Stimulated activated memory B cell treated with anti-CD40 and anti-IgM and Interleukin-4, amounts not matched to agents 10 μg/mL and 1 μg/mL and 100 μg/mL, for 72 hours (primary cell): ENCODE data around the gene UCP3.
"Not testable (repeated sequence)": the region's sequence is repeated elsewhere in the genome, so short reads cannot be mapped to it uniquely, and the experiment has no call there.

ENCODE experiments used
- ATAC-seq: fragments of 150-1000 bp; cut with Tn5 transposase; 2 replicates; pipeline ENCODE4 v1.10.0; 2021
- H3K27ac Mint-ChIP-seq: one replicate; pipeline ENCODE4 v1.8.0; 2022; ENCODE audit warnings: mild to moderate bottlenecking, mixed read lengths
- H3K27me3 Mint-ChIP-seq: one replicate; pipeline ENCODE4 v1.8.0; 2022; ENCODE audit warnings: mixed read lengths
- H3K36me3 Mint-ChIP-seq: one replicate; pipeline ENCODE4 v1.8.0; 2022; ENCODE audit warnings: mixed read lengths
- H3K4me1 Mint-ChIP-seq: one replicate; pipeline ENCODE4 v1.8.0; 2022; ENCODE audit warnings: mixed read lengths
- H3K4me3 Mint-ChIP-seq: one replicate; pipeline ENCODE4 v1.8.0; 2022; ENCODE audit warnings: mild to moderate bottlenecking, moderate library complexity, mixed read lengths
- H3K9me3 Mint-ChIP-seq: one replicate; pipeline ENCODE4 v1.8.0; 2022; ENCODE audit warnings: mixed read lengths

UCP3 gene

GRCh38 chr11:73997120-73997770, 11.6 kb downstream of the UCP3 start:
- peak overlapping the region; percentile 91 for H3K27ac Mint-ChIP-seq
- H3K27me3 Mint-ChIP-seq, result no peaks in the 10 kb centered on the region
- H3K4me1 Mint-ChIP-seq, result peaks cover 63% of the 10 kb centered on the region
- H3K9me3 Mint-ChIP-seq, result no peaks in the 10 kb centered on the region
- ATAC-seq, result peak; percentile 73
- peaks cover 9% of the 10 kb centered on the region for H3K36me3 Mint-ChIP-seq
- no peak overlapping the region for H3K4me3 Mint-ChIP-seq

- no peak for ATAC-seq
- H3K36me3 Mint-ChIP-seq, result peaks cover 6% of the 10 kb centered on the region
- peak overlapping the region; percentile 91 for H3K27ac Mint-ChIP-seq
- no peak overlapping the region for H3K4me3 Mint-ChIP-seq
- H3K9me3 Mint-ChIP-seq, result no peaks in the 10 kb centered on the region
- peaks cover 73% of the 10 kb centered on the region for H3K4me1 Mint-ChIP-seq
- no peaks in the 10 kb centered on the region for H3K27me3 Mint-ChIP-seq
Observed at GRCh38 chr11:73996161-73996747, 12.6 kb downstream of the UCP3 start.

GRCh38 chr11:73995731-73996130, 13.2 kb downstream of the UCP3 start:
- peak; percentile 70 for ATAC-seq
- no peaks in the 10 kb centered on the region for H3K9me3 Mint-ChIP-seq
- peaks cover 1% of the 10 kb centered on the region for H3K36me3 Mint-ChIP-seq
- H3K27ac Mint-ChIP-seq, result peak overlapping the region; percentile 91
- H3K27me3 Mint-ChIP-seq, result no peaks in the 10 kb centered on the region
- peaks cover 78% of the 10 kb centered on the region for H3K4me1 Mint-ChIP-seq
- H3K4me3 Mint-ChIP-seq, result peak overlapping the region; percentile 39

- no peaks in the 10 kb centered on the region for H3K36me3 Mint-ChIP-seq
- H3K4me1 Mint-ChIP-seq, result peaks cover 79% of the 10 kb centered on the region
- H3K27ac Mint-ChIP-seq, result peak overlapping the region; percentile 91
- no peaks in the 10 kb centered on the region for H3K9me3 Mint-ChIP-seq
- H3K4me3 Mint-ChIP-seq, result peak overlapping the region; percentile 39
- H3K27me3 Mint-ChIP-seq, result no peaks in the 10 kb centered on the region
- ATAC-seq, result peak; percentile 84
Observed at GRCh38 chr11:73995247-73995646, 13.6 kb downstream of the UCP3 start.

GRCh38 chr11:73991471-73992006, 17.3 kb downstream of the UCP3 start:
- Mint-ChIP-seq H3K36me3 (no peaks in the 10 kb centered on the region), H3K27ac (peak overlapping the region; percentile 84), H3K4me1 (peaks cover 49% of the 10 kb centered on the region), H3K4me3 (peak overlapping the region; percentile 52), H3K9me3 (no peaks in the 10 kb centered on the region), H3K27me3 (no peaks in the 10 kb centered on the region)
- peak; percentile 83 for ATAC-seq

GRCh38 chr11:73990730-73991129, 18.2 kb downstream of the UCP3 start:
- no peaks in the 10 kb centered on the region for H3K36me3 Mint-ChIP-seq

GRCh38 chr11:73989156-73989555, 19.7 kb downstream of the UCP3 start:
- H3K9me3 Mint-ChIP-seq, result no peaks in the 10 kb centered on the region
- no peak overlapping the region for H3K27ac Mint-ChIP-seq
- peaks cover 29% of the 10 kb centered on the region for H3K4me1 Mint-ChIP-seq

More at GRCh38 chr11:73990730-73991129, 18.2 kb downstream of the UCP3 start:
- Mint-ChIP-seq H3K4me1 (peaks cover 41% of the 10 kb centered on the region), H3K4me3 (no peak overlapping the region), H3K27me3 (no peaks in the 10 kb centered on the region), H3K27ac (no peak overlapping the region), H3K9me3 (no peaks in the 10 kb centered on the region)
- ATAC-seq, result no peak

GRCh38 chr11:73988227-73988626, 20.7 kb downstream of the UCP3 start:
- Mint-ChIP-seq H3K4me3 (no peak overlapping the region), H3K36me3 (no peaks in the 10 kb centered on the region), H3K4me1 (peaks cover 33% of the 10 kb centered on the region), H3K27ac (no peak overlapping the region), H3K9me3 (no peaks in the 10 kb centered on the region), H3K27me3 (no peaks in the 10 kb centered on the region)
- ATAC-seq, result no peak

More at GRCh38 chr11:73989156-73989555, 19.7 kb downstream of the UCP3 start:
- Mint-ChIP-seq H3K36me3 (no peaks in the 10 kb centered on the region), H3K4me3 (no peak overlapping the region), H3K27me3 (no peaks in the 10 kb centered on the region)
- ATAC-seq, result no peak

- Mint-ChIP-seq H3K4me1 (peaks cover 13% of the 10 kb centered on the region), H3K36me3 (peaks cover 18% of the 10 kb centered on the region)
- not testable (repeated sequence) for H3K27ac Mint-ChIP-seq, H3K27me3 Mint-ChIP-seq, H3K4me3 Mint-ChIP-seq, ATAC-seq, H3K9me3 Mint-ChIP-seq
Observed at GRCh38 chr11:73985661-73986060, 23.2 kb downstream of the UCP3 start.

GRCh38 chr11:73983741-73984538, 24.9 kb downstream of the UCP3 start:
- Mint-ChIP-seq H3K36me3 (peaks cover 31% of the 10 kb centered on the region), H3K4me3 (peak overlapping the region; percentile 90), H3K27ac (peak overlapping the region; percentile 93), H3K9me3 (no peaks in the 10 kb centered on the region), H3K27me3 (no peaks in the 10 kb centered on the region), H3K4me1 (peaks cover 29% of the 10 kb centered on the region)
- ATAC-seq, result no peak

- Mint-ChIP-seq H3K27ac (peak overlapping the region; percentile 93), H3K4me3 (peak overlapping the region; percentile 90), H3K36me3 (peaks cover 34% of the 10 kb centered on the region), H3K4me1 (peaks cover 36% of the 10 kb centered on the region), H3K9me3 (no peaks in the 10 kb centered on the region), H3K27me3 (no peaks in the 10 kb centered on the region)
- ATAC-seq, result peak; percentile 91
Observed at GRCh38 chr11:73982990-73983740, 25.7 kb downstream of the UCP3 start.

GRCh38 chr11:73982595-73982989, 26.3 kb downstream of the UCP3 start, which contains the start of gene UCP2:
UCP2 (minus strand) TSS chr11:73982843; CDS start chr11:73978378, 4,465 bp downstream.
- Mint-ChIP-seq H3K4me3 (peak within 1 kb of the TSS; percentile 100), H3K9me3 (no peaks in the 10 kb centered on the region), H3K27ac (peak within 1 kb of the TSS; percentile 93), H3K27me3 (no peaks in the 10 kb centered on the region), H3K4me1 (peaks cover 39% of the 10 kb centered on the region), H3K36me3 (peaks cover 36% of the 10 kb centered on the region)
- peak; percentile 83 for ATAC-seq

- Mint-ChIP-seq H3K27me3 (no peaks in the 10 kb centered on the region), H3K4me1 (peaks cover 52% of the 10 kb centered on the region), H3K27ac (peak overlapping the region; percentile 93), H3K9me3 (no peaks in the 10 kb centered on the region), H3K36me3 (peaks cover 50% of the 10 kb centered on the region), H3K4me3 (peak overlapping the region; percentile 100)
- ATAC-seq, result no peak
Observed at GRCh38 chr11:73981051-73981805, 27.7 kb downstream of the UCP3 start.
